Gastrocnemius medialis (tissue), 4 donors: ENCODE measurements around the gene ARHGAP35.

ENCODE experiments used
- POLR2A ChIP-seq, 2 donors: fragments of 450-650 bp; IDR thresholded peaks; one replicate each; pipeline ENCODE4 v1.6.1; 2017; ENCODE audit warnings: antibody characterized with exemption in 2 of 2, mild to moderate bottlenecking in 2 of 2, moderate library complexity in 2 of 2
- TF ChIP-seq, protein P1 (sequence below), 5 experiments: fragments of 450-650 bp in 3 of 5; fragments of 200-600 bp in 2 of 5; sonication (generic) in 2 of 5; IDR thresholded peaks in 4 of 5; conservative IDR thresholded peaks in 1 of 5; 1 replicate in 4 of 5; 2 replicates in 1 of 5; pipeline ENCODE4 v1.5.1; 2016 to 2019; ENCODE audit warnings: antibody characterized with exemption in 5 of 5, mild to moderate bottlenecking in 3 of 5, moderate library complexity in 3 of 5

DNA sequence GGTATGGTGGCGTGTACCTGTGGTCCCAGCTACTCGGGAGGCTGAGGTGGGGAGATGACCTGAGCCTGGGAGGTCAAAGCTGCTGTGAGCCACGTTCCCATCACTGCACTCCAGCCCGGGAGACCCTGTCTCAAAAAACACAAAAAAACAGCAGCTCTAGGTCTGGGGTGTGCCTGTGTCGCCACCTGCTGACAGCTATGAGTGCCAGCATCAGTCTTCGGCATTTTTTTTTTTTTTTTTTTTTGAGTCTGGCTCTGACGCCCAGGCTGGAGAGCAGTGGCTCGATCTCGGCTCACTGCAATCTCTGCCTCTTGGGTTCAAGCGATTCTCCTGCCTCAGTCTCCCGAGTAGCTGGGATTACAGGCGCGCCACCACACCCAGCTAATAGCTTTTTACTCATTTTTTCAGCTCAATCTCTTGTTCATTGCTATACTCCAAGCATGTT lies 20.3 kb upstream of the ARHGAP35 start:
- TF ChIP-seq, protein P1, sequence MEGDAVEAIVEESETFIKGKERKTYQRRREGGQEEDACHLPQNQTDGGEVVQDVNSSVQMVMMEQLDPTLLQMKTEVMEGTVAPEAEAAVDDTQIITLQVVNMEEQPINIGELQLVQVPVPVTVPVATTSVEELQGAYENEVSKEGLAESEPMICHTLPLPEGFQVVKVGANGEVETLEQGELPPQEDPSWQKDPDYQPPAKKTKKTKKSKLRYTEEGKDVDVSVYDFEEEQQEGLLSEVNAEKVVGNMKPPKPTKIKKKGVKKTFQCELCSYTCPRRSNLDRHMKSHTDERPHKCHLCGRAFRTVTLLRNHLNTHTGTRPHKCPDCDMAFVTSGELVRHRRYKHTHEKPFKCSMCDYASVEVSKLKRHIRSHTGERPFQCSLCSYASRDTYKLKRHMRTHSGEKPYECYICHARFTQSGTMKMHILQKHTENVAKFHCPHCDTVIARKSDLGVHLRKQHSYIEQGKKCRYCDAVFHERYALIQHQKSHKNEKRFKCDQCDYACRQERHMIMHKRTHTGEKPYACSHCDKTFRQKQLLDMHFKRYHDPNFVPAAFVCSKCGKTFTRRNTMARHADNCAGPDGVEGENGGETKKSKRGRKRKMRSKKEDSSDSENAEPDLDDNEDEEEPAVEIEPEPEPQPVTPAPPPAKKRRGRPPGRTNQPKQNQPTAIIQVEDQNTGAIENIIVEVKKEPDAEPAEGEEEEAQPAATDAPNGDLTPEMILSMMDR (IDR thresholded peaks at IDR 0.05 in 4 of 5, conservative IDR thresholded peaks at IDR 0.05 in 1 of 5) = peak; percentile 65 to 80 (median 78)
- TF ChIP-seq POLR2A (IDR thresholded peaks at IDR 0.05) = no peak
